IPS-15b (cell line): ENCODE data around the gene PCDHGC5.

ENCODE experiments used
- H3K27me3 ChIP-seq: one replicate; pipeline ENCODE4 v1.6.1; 2013; ENCODE audit warnings: low read length; ENCODE audit not compliant: control insufficient read depth, insufficient read depth
- H3K36me3 ChIP-seq: one replicate; pipeline ENCODE4 v1.6.1; 2013; ENCODE audit warnings: low read length; ENCODE audit not compliant: control insufficient read depth, insufficient read depth
- H3K4me1 ChIP-seq: one replicate; pipeline ENCODE4 v1.6.1; 2013; ENCODE audit warnings: mild to moderate bottlenecking, low read length; ENCODE audit not compliant: control insufficient read depth, insufficient read depth
- H3K4me3 ChIP-seq: one replicate; pipeline ENCODE4 v1.5.1; 2013; ENCODE audit warnings: low read depth, low read length
- H3K9ac ChIP-seq: one replicate; pipeline ENCODE4 v1.6.1; 2013; ENCODE audit warnings: low read depth, mild to moderate bottlenecking, low read length
- H3K9me3 ChIP-seq: one replicate; pipeline ENCODE4 v1.6.1; 2013; ENCODE audit warnings: mild to moderate bottlenecking, low read length; ENCODE audit not compliant: control insufficient read depth, insufficient read depth

The PCDHGC5 gene

GRCh38 chr5:141488591-141489561 lies at the start of gene PCDHGC5:
Gene PCDHGC5 (plus strand): TSS chr5:141489081. CDS start chr5:141489241, 160 bp downstream.
- Histone ChIP-seq H3K4me3 (no peak within 1 kb of the TSS), H3K36me3 (no peaks in the 10 kb centered on the region), H3K9me3 (no peaks in the 10 kb centered on the region), H3K9ac (no peak within 1 kb of the TSS), H3K4me1 (peaks cover 14% of the 10 kb centered on the region), H3K27me3 (peaks cover 68% of the 10 kb centered on the region)

- H3K9ac ChIP-seq = no peak overlapping the region
- peaks cover under 1% of the 10 kb centered on the region for H3K9me3 ChIP-seq
- no peaks in the 10 kb centered on the region for H3K27me3 ChIP-seq
- no peak overlapping the region for H3K4me3 ChIP-seq
- H3K4me1 ChIP-seq = no peaks in the 10 kb centered on the region
- no peaks in the 10 kb centered on the region for H3K36me3 ChIP-seq
These were observed 49.3 kb upstream of the PCDHGC5 start for GRCh38 chr5:141439411-141440141.

GRCh38 chr5:141440341-141440740 lies 48.5 kb upstream of the PCDHGC5 start:
- H3K4me3 ChIP-seq = no peak overlapping the region
- H3K27me3 ChIP-seq = no peaks in the 10 kb centered on the region
- H3K9me3 ChIP-seq = no peaks in the 10 kb centered on the region
- H3K36me3 ChIP-seq = no peaks in the 10 kb centered on the region
- H3K9ac ChIP-seq = no peak overlapping the region
- no peaks in the 10 kb centered on the region for H3K4me1 ChIP-seq

GRCh38 chr5:141441571-141442170 lies 47.2 kb upstream of the PCDHGC5 start:
- H3K9ac ChIP-seq = no peak overlapping the region
- H3K36me3 ChIP-seq = no peaks in the 10 kb centered on the region
- H3K27me3 ChIP-seq = no peaks in the 10 kb centered on the region
- no peak overlapping the region for H3K4me3 ChIP-seq
- no peaks in the 10 kb centered on the region for H3K9me3 ChIP-seq
- no peaks in the 10 kb centered on the region for H3K4me1 ChIP-seq

- H3K4me3 ChIP-seq = no peak overlapping the region
- no peaks in the 10 kb centered on the region for H3K27me3 ChIP-seq
- H3K36me3 ChIP-seq = no peaks in the 10 kb centered on the region
- no peaks in the 10 kb centered on the region for H3K4me1 ChIP-seq
- no peak overlapping the region for H3K9ac ChIP-seq
- H3K9me3 ChIP-seq = no peaks in the 10 kb centered on the region
These were observed 23.5 kb upstream of the PCDHGC5 start for GRCh38 chr5:141465351-141465750.

- H3K4me3 ChIP-seq = peak within 1 kb of the TSS; percentile 95
- peak within 1 kb of the TSS; percentile 5 for H3K9ac ChIP-seq
- H3K4me1 ChIP-seq = peaks cover 12% of the 10 kb centered on the region
- H3K27me3 ChIP-seq = peaks cover 31% of the 10 kb centered on the region
- H3K36me3 ChIP-seq = no peaks in the 10 kb centered on the region
- no peaks in the 10 kb centered on the region for H3K9me3 ChIP-seq
These were observed 13.2 kb upstream of the PCDHGC5 start, which contains the start of gene PCDHGC3 for GRCh38 chr5:141475625-141476131. Gene PCDHGC3 (plus strand): TSS chr5:141475966. CDS start chr5:141476117, 151 bp downstream.

GRCh38 chr5:141476132-141476911 lies 12.6 kb upstream of the PCDHGC5 start:
- no peaks in the 10 kb centered on the region for H3K36me3 ChIP-seq
- H3K9me3 ChIP-seq = no peaks in the 10 kb centered on the region
- H3K27me3 ChIP-seq = peaks cover 31% of the 10 kb centered on the region
- peaks cover 12% of the 10 kb centered on the region for H3K4me1 ChIP-seq
- peak overlapping the region; percentile 95 for H3K4me3 ChIP-seq
- peak overlapping the region; percentile 4 for H3K9ac ChIP-seq

GRCh38 chr5:141477044-141477575 lies 11.8 kb upstream of the PCDHGC5 start:
- no peak overlapping the region for H3K9ac ChIP-seq

GRCh38 chr5:141477815-141478214 lies 11.1 kb upstream of the PCDHGC5 start:
- no peak overlapping the region for H3K9ac ChIP-seq

More at GRCh38 chr5:141477044-141477575, 11.8 kb upstream of the PCDHGC5 start:
- Histone ChIP-seq H3K36me3 (no peaks in the 10 kb centered on the region), H3K9me3 (no peaks in the 10 kb centered on the region), H3K4me3 (peak overlapping the region; percentile 95), H3K27me3 (peaks cover 31% of the 10 kb centered on the region), H3K4me1 (peaks cover 12% of the 10 kb centered on the region)

GRCh38 chr5:141478321-141478945 lies 10.4 kb upstream of the PCDHGC5 start:
- H3K9me3 ChIP-seq = no peaks in the 10 kb centered on the region
- peak overlapping the region; percentile 19 for H3K4me3 ChIP-seq
- H3K36me3 ChIP-seq = no peaks in the 10 kb centered on the region
- H3K9ac ChIP-seq = no peak overlapping the region
- peaks cover 35% of the 10 kb centered on the region for H3K27me3 ChIP-seq
- H3K4me1 ChIP-seq = peaks cover 14% of the 10 kb centered on the region

More at GRCh38 chr5:141477815-141478214, 11.1 kb upstream of the PCDHGC5 start:
- Histone ChIP-seq H3K27me3 (peaks cover 31% of the 10 kb centered on the region), H3K9me3 (no peaks in the 10 kb centered on the region), H3K36me3 (no peaks in the 10 kb centered on the region), H3K4me1 (peaks cover 12% of the 10 kb centered on the region), H3K4me3 (peak overlapping the region; percentile 19)
